HL-60 (cell line): ENCODE data around the gene GNAT1.

Source experiments
- POLR2AphosphoS5 ChIP-seq: IDR thresholded peaks from 2 replicates; pipeline ENCODE4 v1.6.1; 2012; ENCODE audit warnings: low read depth
- TF ChIP-seq, protein P1 (sequence below): IDR thresholded peaks from one replicate; pipeline ENCODE4 v1.5.1; 2011; ENCODE audit warnings: low read length, control low read depth, inconsistent platforms; ENCODE audit not compliant: insufficient read depth

DNA sequence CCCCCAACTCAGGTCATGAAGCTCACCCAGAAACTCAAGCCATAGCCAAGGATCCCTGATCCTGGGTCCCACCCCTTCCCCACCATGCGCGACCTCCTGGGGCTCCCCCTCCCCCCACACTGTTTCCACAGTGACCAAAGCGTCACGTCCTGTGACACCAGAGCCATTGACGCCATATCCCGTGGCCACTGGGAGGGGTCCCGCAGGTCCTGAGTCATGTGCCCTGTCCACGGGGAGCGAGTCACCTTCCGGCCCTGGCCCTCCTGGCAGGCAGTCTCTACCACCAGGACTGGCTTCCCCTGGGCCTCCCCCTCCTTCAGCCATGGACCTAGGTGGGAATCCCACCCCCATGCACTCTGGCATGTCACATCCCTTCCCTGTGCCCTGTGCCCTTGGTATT, 20.7 kb upstream of the GNAT1 start:
- TF ChIP-seq, protein P1, sequence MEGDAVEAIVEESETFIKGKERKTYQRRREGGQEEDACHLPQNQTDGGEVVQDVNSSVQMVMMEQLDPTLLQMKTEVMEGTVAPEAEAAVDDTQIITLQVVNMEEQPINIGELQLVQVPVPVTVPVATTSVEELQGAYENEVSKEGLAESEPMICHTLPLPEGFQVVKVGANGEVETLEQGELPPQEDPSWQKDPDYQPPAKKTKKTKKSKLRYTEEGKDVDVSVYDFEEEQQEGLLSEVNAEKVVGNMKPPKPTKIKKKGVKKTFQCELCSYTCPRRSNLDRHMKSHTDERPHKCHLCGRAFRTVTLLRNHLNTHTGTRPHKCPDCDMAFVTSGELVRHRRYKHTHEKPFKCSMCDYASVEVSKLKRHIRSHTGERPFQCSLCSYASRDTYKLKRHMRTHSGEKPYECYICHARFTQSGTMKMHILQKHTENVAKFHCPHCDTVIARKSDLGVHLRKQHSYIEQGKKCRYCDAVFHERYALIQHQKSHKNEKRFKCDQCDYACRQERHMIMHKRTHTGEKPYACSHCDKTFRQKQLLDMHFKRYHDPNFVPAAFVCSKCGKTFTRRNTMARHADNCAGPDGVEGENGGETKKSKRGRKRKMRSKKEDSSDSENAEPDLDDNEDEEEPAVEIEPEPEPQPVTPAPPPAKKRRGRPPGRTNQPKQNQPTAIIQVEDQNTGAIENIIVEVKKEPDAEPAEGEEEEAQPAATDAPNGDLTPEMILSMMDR = no peak
- no peak for TF ChIP-seq POLR2AphosphoS5
